ENCODE measurements around the gene ULBP3. TPM values are rescaled to one million over a fixed set of nuclear protein-coding genes. Genes with fewer than 3 reads are reported as not detected.

ULBP3 gene
- total and polyA plus RNA-seq, 2 donors = 0.48 to 1.1 TPM

Other genes with a start within 250 kb of the ULBP3 start
- 2.0 TPM for gene LRP11, start 204.8 kb downstream of the ULBP3 start, total RNA-seq
- gene LRP11, start 204.8 kb downstream of the ULBP3 start, polyA plus RNA-seq = 10.3 TPM
- 0.05 TPM for gene RAET1E, start 171.0 kb downstream of the ULBP3 start, total RNA-seq
- 0.59 TPM for gene RAET1E, start 171.0 kb downstream of the ULBP3 start, polyA plus RNA-seq
- gene RAET1G, start 146.0 kb downstream of the ULBP3 start, total RNA-seq = not detected
- gene RAET1G, start 146.0 kb downstream of the ULBP3 start, polyA plus RNA-seq = 0.64 TPM
- 0.66 TPM for gene ULBP2, start 127.1 kb downstream of the ULBP3 start, total RNA-seq
- 2.3 TPM for gene ULBP2, start 127.1 kb downstream of the ULBP3 start, polyA plus RNA-seq
- gene ULBP1, start 105.2 kb downstream of the ULBP3 start, total RNA-seq = 0.19 TPM
- 0.68 TPM for gene ULBP1, start 105.2 kb downstream of the ULBP3 start, polyA plus RNA-seq
- 0.28 TPM for gene RAET1L, start 43.6 kb downstream of the ULBP3 start, total RNA-seq
- 3.1 TPM for gene RAET1L, start 43.6 kb downstream of the ULBP3 start, polyA plus RNA-seq
- gene PPP1R14C, start 73.9 kb upstream of the ULBP3 start, total RNA-seq = 0.42 TPM
- 1.9 TPM for gene PPP1R14C, start 73.9 kb upstream of the ULBP3 start, polyA plus RNA-seq

Measured in thymus (tissue), 2 donors.